ENCODE results near the gene MYRF. TPM values are rescaled to one million over a fixed set of nuclear protein-coding genes. Genes with fewer than 3 reads are reported as not detected.
A peak's percentile ranks its signal among the peaks of the same experiment; 100 is the strongest.

The MYRF gene
- total and polyA plus RNA-seq, 9 of the 15 experiments (the other 6 are each of a cell fraction or from before 2014, with no cell fraction given), result 2.3 to 25.8 (median 7.1) TPM

DNA sequence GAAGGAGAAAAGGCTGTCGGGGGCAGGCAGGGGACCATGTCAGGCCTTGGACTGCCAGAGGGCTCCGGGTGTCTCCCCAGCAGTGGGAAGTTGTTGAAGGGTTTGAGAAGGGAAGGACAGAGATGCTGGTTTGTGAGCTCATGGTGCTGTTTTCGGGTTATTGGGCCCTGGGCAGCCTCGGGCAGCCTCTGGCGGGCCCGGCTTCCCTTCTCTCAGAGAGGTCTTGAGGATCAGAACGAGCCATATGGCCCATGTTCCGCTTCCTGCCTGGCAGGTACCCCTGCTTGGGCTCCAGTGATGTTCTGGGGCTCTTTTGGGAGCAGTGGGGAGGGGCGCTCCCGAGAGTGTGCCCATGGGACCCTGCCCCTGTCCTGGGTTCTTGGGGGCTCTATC, 9.8 kb downstream of the MYRF start:
- Histone ChIP-seq H3K9ac (ENCODE audit: insufficient read depth in 1 of 2, low read depth in 2 of 2, low read length in 2 of 2) (peak overlapping the region in 1 of 2 experiments; percentile 56; a peak in 2 of 4 replicates), H2AFZ (ENCODE audit: low read depth, low read length) (no peak overlapping the region), H3K27ac (ENCODE audit: extremely low read depth, low read depth, low read length) (no peak overlapping the region), H3K4me1 (replicated peaks in 1 of 2; ENCODE audit: control insufficient read depth in 2 of 2, insufficient read depth in 2 of 2, low read length in 2 of 2) (peaks cover 13 to 74% of the 10 kb centered on the region in 2 experiments; a peak in 4 of 5 replicates), H3K36me3 (ENCODE audit: control insufficient read depth, insufficient read depth, low read length) (0 out of 3 replicates have a peak, but pooled peaks cover 3% of the 10 kb centered on the region), H3K4me3 (no peak overlapping the region), H3K4me2 (ENCODE audit: insufficient read depth, low read length) (no peak overlapping the region), H4K20me1 (replicated peaks; ENCODE audit: control insufficient read depth, insufficient read depth, low read length) (0 out of 2 replicates have a peak, but pooled peaks cover 6% of the 10 kb centered on the region), H3K9me3 (replicated peaks; ENCODE audit: control insufficient read depth, insufficient read depth, low read depth, low read length) (no peaks in the 10 kb centered on the region), H3K79me2 (ENCODE audit: control insufficient read depth, insufficient read depth, low read length) (peaks cover 11% of the 10 kb centered on the region; the same call in 1 of the 3 replicates), H3K27me3 (ENCODE audit: control insufficient read depth in 2 of 2, insufficient read depth in 2 of 2, low read length in 2 of 2) (no peaks in the 10 kb centered on the region), H3K9me1 (ENCODE audit: control insufficient read depth, insufficient read depth, low read length) (no peaks in the 10 kb centered on the region)
- ChIA-PET CTCF (ENCODE audit: low intra/inter-chr PET ratio) (no interaction called here), POLR2A (interaction anchor here (1.2 kb wide), 1 partner anchor 13 kb away, joined by 4 read pairs; no protein-coding TSS in a partner anchor)
- in situ Hi-C loops (cut with MboI), result no loop called here
- BruUV-seq (replicated peaks), result no TSS peak
- TF ChIP-seq, protein P1, sequence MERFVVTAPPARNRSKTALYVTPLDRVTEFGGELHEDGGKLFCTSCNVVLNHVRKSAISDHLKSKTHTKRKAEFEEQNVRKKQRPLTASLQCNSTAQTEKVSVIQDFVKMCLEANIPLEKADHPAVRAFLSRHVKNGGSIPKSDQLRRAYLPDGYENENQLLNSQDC (CRISPR knock-in tag; IDR thresholded peaks at IDR 0.05), result no peak
- TF ChIP-seq BRD9 (IDR thresholded peaks at IDR 0.05; ENCODE audit: low read depth, partially characterized antibody) (no peak), ZBTB34 (CRISPR knock-in tag; IDR thresholded peaks at IDR 0.05) (no peak), ZNF184 (CRISPR knock-in tag; IDR thresholded peaks at IDR 0.05) (no peak), ZSCAN29 (IDR thresholded peaks at IDR 0.05) (no peak), RBM39 (optimal IDR thresholded peaks at IDR 0.05; ENCODE audit: low read depth, low read length) (no peak), KLF6 (CRISPR knock-in tag; IDR thresholded peaks at IDR 0.05; ENCODE audit: borderline replicate concordance) (no peak), KAT7 (CRISPR knock-in tag; IDR thresholded peaks at IDR 0.05; ENCODE audit: borderline replicate concordance) (no peak), TEAD1 (CRISPR knock-in tag; IDR thresholded peaks at IDR 0.05) (no peak), MCM3 (IDR thresholded peaks at IDR 0.05) (no peak), PTTG1 (tag; IDR thresholded peaks at IDR 0.05; ENCODE audit: low read depth) (no peak), ZNF431 (CRISPR knock-in tag; IDR thresholded peaks at IDR 0.05) (no peak), ZNF766 (CRISPR knock-in tag; conservative IDR thresholded peaks at IDR 0.05) (no peak), ZNF830 (CRISPR knock-in tag; IDR thresholded peaks at IDR 0.05) (no peak), SLC30A9 (CRISPR knock-in tag; IDR thresholded peaks at IDR 0.05) (no peak)
- 39% methylated on average over 6 of the region's 10 CpGs for WGBS (ENCODE audit: insufficient coverage, low coverage, missing lambda C conversion rate)
- no peak for ATAC-seq
- DNase-seq (ENCODE audit: extremely low read depth in 1 of 4, low spot score in 3 of 4), result no peak
- intact Hi-C loops (cut with micrococcal nuclease), result no loop called here
- FAIRE-seq, result no peak

Measured in K562 (cell line).